Astrocyte of the spinal cord (primary cell): ENCODE measurements around the gene MET.

ENCODE experiments used
- DNase-seq: peaks from one replicate; pipeline ENCODE4 v3.0.0; 2011; ENCODE audit warnings: low read depth, low spot score
- H3K4me3 ChIP-seq: 2 replicates; pipeline ENCODE4 v1.5.1; 2011; ENCODE audit warnings: low read depth, mild to moderate bottlenecking, low read length, moderate library complexity
- CTCF ChIP-seq: IDR thresholded peaks from 2 replicates; pipeline ENCODE4 v1.5.1; 2012; ENCODE audit warnings: low read depth, mild to moderate bottlenecking, low read length, inconsistent platforms
- in situ Hi-C: cut with HindIII; loops from 2 replicates; pipeline ENCODE4 v1.10.0; 2017; ENCODE audit warnings: low sequenced_read_pairs

The MET gene

GRCh38 chr7:116699722-116700120, 27.7 kb downstream of the MET start:
- in situ Hi-C loops, result no loop called here
- H3K4me3 ChIP-seq, result no peak overlapping the region
- no peak for TF ChIP-seq CTCF
- no peak for DNase-seq

GRCh38 chr7:116702046-116702785, 30.2 kb downstream of the MET start:
- no peak for TF ChIP-seq CTCF
- DNase-seq, result peak; percentile 19
- in situ Hi-C loops, result no loop called here
- H3K4me3 ChIP-seq, result no peak overlapping the region

GRCh38 chr7:116704650-116705228, 32.7 kb downstream of the MET start:
- TF ChIP-seq CTCF, result no peak
- no peak overlapping the region for H3K4me3 ChIP-seq
- in situ Hi-C loops, result no loop called here
- DNase-seq, result no peak

GRCh38 chr7:116705419-116705818, 33.4 kb downstream of the MET start:
- no peak for DNase-seq
- in situ Hi-C loops, result no loop called here
- no peak overlapping the region for H3K4me3 ChIP-seq
- TF ChIP-seq CTCF, result no peak

- no peak for TF ChIP-seq CTCF
- in situ Hi-C loops, result no loop called here
- no peak overlapping the region for H3K4me3 ChIP-seq
- peak; percentile 66 for DNase-seq
Measured at GRCh38 chr7:116706668-116707126, 34.7 kb downstream of the MET start.

GRCh38 chr7:116707289-116707688, 35.3 kb downstream of the MET start:
- no peak for DNase-seq
- no peak for TF ChIP-seq CTCF
- no peak overlapping the region for H3K4me3 ChIP-seq
- in situ Hi-C loops, result no loop called here
